Lower leg skin (tissue), 3 donors: ENCODE results near the gene SMIM30.

Source experiments
- POLR2A ChIP-seq, 2 donors: fragments of 450-650 bp; IDR thresholded peaks; one replicate each; pipeline ENCODE4 v1.6.1; 2016 to 2017; ENCODE audit warnings: antibody characterized with exemption in 2 of 2, mild to moderate bottlenecking in 1 of 2, moderate library complexity in 1 of 2
- TF ChIP-seq, protein P1 (sequence below), 3 donors: fragments of 450-650 bp; IDR thresholded peaks; one replicate each; pipeline ENCODE4 v1.5.1; 2016; ENCODE audit warnings: antibody characterized with exemption in 3 of 3, mild to moderate bottlenecking in 3 of 3, moderate library complexity in 2 of 3

DNA sequence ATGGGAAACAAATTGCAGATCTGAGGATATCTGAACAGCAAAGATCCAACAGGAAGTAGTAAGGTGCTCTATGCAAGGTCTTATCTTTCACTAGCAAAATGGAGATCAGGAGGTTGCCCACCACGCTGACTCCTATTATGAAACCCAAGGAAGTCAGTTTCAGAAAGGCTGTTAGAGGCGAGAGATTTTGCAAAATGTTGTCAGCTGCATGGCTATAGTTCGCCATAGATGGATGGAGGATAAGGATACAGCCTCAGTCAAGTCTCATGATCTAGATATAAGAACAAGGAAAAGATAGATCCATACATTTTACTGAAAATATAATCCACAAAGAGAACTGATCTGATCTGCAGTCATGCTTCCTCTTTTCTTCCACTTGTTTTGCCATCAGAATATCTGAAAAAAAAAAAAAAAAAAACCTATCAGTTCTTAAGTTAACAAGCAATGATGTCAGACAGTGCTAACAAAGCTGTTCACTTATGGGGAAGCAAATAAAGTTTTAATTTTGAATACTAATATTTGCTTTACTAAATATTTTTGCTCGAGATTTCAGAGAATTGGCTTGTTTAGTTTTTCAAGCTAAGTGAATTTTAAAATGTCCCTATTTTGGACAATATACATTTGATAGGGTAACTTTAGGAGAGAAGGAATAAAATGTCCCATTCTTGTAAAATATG is 33.7 kb downstream of the SMIM30 start:
- TF ChIP-seq, protein P1, sequence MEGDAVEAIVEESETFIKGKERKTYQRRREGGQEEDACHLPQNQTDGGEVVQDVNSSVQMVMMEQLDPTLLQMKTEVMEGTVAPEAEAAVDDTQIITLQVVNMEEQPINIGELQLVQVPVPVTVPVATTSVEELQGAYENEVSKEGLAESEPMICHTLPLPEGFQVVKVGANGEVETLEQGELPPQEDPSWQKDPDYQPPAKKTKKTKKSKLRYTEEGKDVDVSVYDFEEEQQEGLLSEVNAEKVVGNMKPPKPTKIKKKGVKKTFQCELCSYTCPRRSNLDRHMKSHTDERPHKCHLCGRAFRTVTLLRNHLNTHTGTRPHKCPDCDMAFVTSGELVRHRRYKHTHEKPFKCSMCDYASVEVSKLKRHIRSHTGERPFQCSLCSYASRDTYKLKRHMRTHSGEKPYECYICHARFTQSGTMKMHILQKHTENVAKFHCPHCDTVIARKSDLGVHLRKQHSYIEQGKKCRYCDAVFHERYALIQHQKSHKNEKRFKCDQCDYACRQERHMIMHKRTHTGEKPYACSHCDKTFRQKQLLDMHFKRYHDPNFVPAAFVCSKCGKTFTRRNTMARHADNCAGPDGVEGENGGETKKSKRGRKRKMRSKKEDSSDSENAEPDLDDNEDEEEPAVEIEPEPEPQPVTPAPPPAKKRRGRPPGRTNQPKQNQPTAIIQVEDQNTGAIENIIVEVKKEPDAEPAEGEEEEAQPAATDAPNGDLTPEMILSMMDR (IDR thresholded peaks at IDR 0.05) = no peak
- no peak for TF ChIP-seq POLR2A (IDR thresholded peaks at IDR 0.05)
